ENCODE measurements around the gene TMC3.
"Not testable (repeated sequence)": the region's sequence is repeated elsewhere in the genome, so short reads cannot be mapped to it uniquely, and the experiment has no call there.

TMC3 gene

GRCh38 chr15:81384891-81385720 lies 11.1 kb upstream of the TMC3 start:
- no peak for DNase-seq

GRCh38 chr15:81381720-81382119 lies 7.7 kb upstream of the TMC3 start:
- no peak for DNase-seq

- DNase-seq = no peak
Measured at GRCh38 chr15:81380668-81381067, 6.7 kb upstream of the TMC3 start.

GRCh38 chr15:81380203-81380602 lies 6.2 kb upstream of the TMC3 start:
- DNase-seq = no peak

GRCh38 chr15:81379269-81379668 lies 5.3 kb upstream of the TMC3 start:
- no peak for DNase-seq

GRCh38 chr15:81378443-81378842 lies 4.4 kb upstream of the TMC3 start:
- DNase-seq = no peak

- no peak for DNase-seq
Measured at GRCh38 chr15:81377871-81378270, 3.9 kb upstream of the TMC3 start.

GRCh38 chr15:81376231-81376630 lies 2.2 kb upstream of the TMC3 start:
- no peak for DNase-seq

GRCh38 chr15:81375461-81375860 lies 1.4 kb upstream of the TMC3 start:
- no peak for DNase-seq

GRCh38 chr15:81373176-81373575 lies 837 bp downstream of the TMC3 start:
- DNase-seq = no peak

GRCh38 chr15:81372575-81372974 lies 1.4 kb downstream of the TMC3 start:
- DNase-seq = no peak

- DNase-seq = no peak
Measured at GRCh38 chr15:81363718-81364500, 10.1 kb downstream of the TMC3 start.

GRCh38 chr15:81363276-81363675 lies 10.7 kb downstream of the TMC3 start:
- no peak for DNase-seq

GRCh38 chr15:81362790-81363189 lies 11.2 kb downstream of the TMC3 start:
- no peak for DNase-seq

GRCh38 chr15:81361891-81362290 lies 12.1 kb downstream of the TMC3 start:
- DNase-seq = no peak

- no peak for DNase-seq
Measured at GRCh38 chr15:81360491-81360890, 13.5 kb downstream of the TMC3 start.

GRCh38 chr15:81358248-81358647 lies 15.8 kb downstream of the TMC3 start:
- no peak for DNase-seq

GRCh38 chr15:81357180-81357686 lies 16.8 kb downstream of the TMC3 start:
- no peak for DNase-seq

- no peak for DNase-seq
Measured at GRCh38 chr15:81356252-81356651, 17.8 kb downstream of the TMC3 start.

GRCh38 chr15:81351651-81352050 lies 22.4 kb downstream of the TMC3 start:
- no peak for DNase-seq

- no peak for DNase-seq
Measured at GRCh38 chr15:81349271-81349670, 24.7 kb downstream of the TMC3 start.

GRCh38 chr15:81348691-81349090 lies 25.3 kb downstream of the TMC3 start:
- not testable (repeated sequence) for DNase-seq

GRCh38 chr15:81347910-81348309 lies 26.1 kb downstream of the TMC3 start:
- no peak for DNase-seq

- no peak for DNase-seq
Measured at GRCh38 chr15:81346611-81347010, 27.4 kb downstream of the TMC3 start.

All from activated naive CD4-positive, alpha-beta T cell (primary cell).